AG04449 (cell line): ENCODE results near the gene UBE2K.

Source experiments
- CTCF ChIA-PET: fragments of 350-600 bp; formaldehyde crosslinking; extraction: SDS; loops from one replicate; lab custom pipeline; 2021; ENCODE audit warnings: antibody characterized with exemption; lab: Yijun Ruan, JAX
- POLR2A ChIA-PET: fragments of 400-600, 350-600 bp; formaldehyde crosslinking; extraction: SDS; loops from one replicate; lab custom pipeline; 2020; ENCODE audit warnings: antibody characterized with exemption, inconsistent platforms; lab: Yijun Ruan, JAX
- DNase-seq: peaks from one replicate; pipeline ENCODE4 v3.0.0-alpha.2; 2010; ENCODE audit warnings: low read depth, low spot score
- H3K4me3 ChIP-seq: 2 replicates; pipeline ENCODE4 v1.5.1; 2011; ENCODE audit warnings: low read depth, mild to moderate bottlenecking, control low read depth, low read length
- CTCF ChIP-seq: IDR thresholded peaks from one replicate; pipeline ENCODE4 v1.5.1; 2011; ENCODE audit warnings: mild to moderate bottlenecking, moderate library complexity, low read length, control low read depth, inconsistent platforms; ENCODE audit not compliant: insufficient read depth; ENCODE audit errors: missing control alignments

The UBE2K gene

GRCh38 chr4:39820186-39820585, 122.2 kb downstream of the UBE2K start:
- CTCF ChIA-PET, result no interaction called here
- no peak overlapping the region for H3K4me3 ChIP-seq
- POLR2A ChIA-PET, result no interaction called here
- no peak for DNase-seq
- no peak for TF ChIP-seq CTCF

- ChIA-PET POLR2A (no interaction called here), CTCF (no interaction called here)
- no peak for DNase-seq
- TF ChIP-seq CTCF, result no peak
- H3K4me3 ChIP-seq, result no peak overlapping the region
Measured at GRCh38 chr4:39821951-39822350, 124.0 kb downstream of the UBE2K start.

GRCh38 chr4:39822662-39823061, 124.7 kb downstream of the UBE2K start:
- ChIA-PET CTCF (no interaction called here), POLR2A (no interaction called here)
- no peak for DNase-seq
- no peak for TF ChIP-seq CTCF
- no peak overlapping the region for H3K4me3 ChIP-seq

- POLR2A ChIA-PET, result no interaction called here
Measured at GRCh38 chr4:39823191-39823590, 125.3 kb downstream of the UBE2K start.

GRCh38 chr4:39825090-39825489, 127.2 kb downstream of the UBE2K start:
- no peak for TF ChIP-seq CTCF
- no peak for DNase-seq
- no peak overlapping the region for H3K4me3 ChIP-seq
- CTCF ChIA-PET, result interaction anchor here (0.7 kb wide), 1 partner anchor 54 kb away, joined by 3 read pairs; no protein-coding TSS in a partner anchor
- POLR2A ChIA-PET, result no interaction called here

More at GRCh38 chr4:39823191-39823590, 125.3 kb downstream of the UBE2K start:
- DNase-seq, result no peak
- no peak for TF ChIP-seq CTCF
- CTCF ChIA-PET, result no interaction called here
- no peak overlapping the region for H3K4me3 ChIP-seq

GRCh38 chr4:39825741-39826231, 127.8 kb downstream of the UBE2K start:
- no peak overlapping the region for H3K4me3 ChIP-seq
- ChIA-PET POLR2A (no interaction called here), CTCF (no interaction called here)
- no peak for DNase-seq
- no peak for TF ChIP-seq CTCF
